GM23338 (cell line): ENCODE results near the gene EXOC2. TPM values are rescaled to one million over a fixed set of nuclear protein-coding genes. Genes with fewer than 3 reads are reported as not detected.

Experiments used
- ATAC-seq: fragments of 200-7000 bp; cut with Tn5 transposase; 3 replicates; pipeline ENCODE4 v1.9.1; 2020
- DNase-seq: peaks from one replicate; pipeline ENCODE4 v3.0.0-alpha.2; 2015; ENCODE audit warnings: low spot score
- H2AFZ ChIP-seq: fragments of 200-600 bp; sonication (generic); 2 replicates; pipeline ENCODE4 v1.8.0; 2016; ENCODE audit warnings: antibody characterized with exemption, mild to moderate bottlenecking, moderate library complexity
- H3F3A ChIP-seq: fragments of 200-600 bp; sonication (generic); replicated peaks from 2 replicates; pipeline ENCODE4 v1.8.0; 2017; ENCODE audit warnings: antibody characterized with exemption, mixed run types, low read depth
- H3K27ac ChIP-seq: fragments of 200-600 bp; sonication (generic); 2 replicates; pipeline ENCODE4 v1.6.1; 2016; ENCODE audit warnings: low read depth
- H3K27me3 ChIP-seq: fragments of 200-600 bp; sonication (generic); 2 replicates; pipeline ENCODE4 v1.8.0; 2016; ENCODE audit warnings: mild to moderate bottlenecking, mixed run types, moderate library complexity; ENCODE audit not compliant: insufficient read depth
- H3K36me3 ChIP-seq: fragments of 200-600 bp; sonication (generic); 2 replicates; pipeline ENCODE4 v1.8.0; 2016; ENCODE audit warnings: mild to moderate bottlenecking; ENCODE audit not compliant: insufficient read depth
- H3K4me1 ChIP-seq: fragments of 200-600 bp; sonication (generic); 2 replicates; pipeline ENCODE4 v1.8.0; 2016; ENCODE audit warnings: mild to moderate bottlenecking, moderate library complexity; ENCODE audit not compliant: insufficient read depth
- H3K4me2 ChIP-seq: fragments of 200-600 bp; sonication (generic); 2 replicates; pipeline ENCODE4 v1.7.1; 2017; ENCODE audit warnings: mixed run types
- H3K4me3 ChIP-seq: fragments of 200-600 bp; sonication (generic); 2 replicates; pipeline ENCODE4 v1.6.1; 2016; ENCODE audit warnings: mixed run types
- H3K79me2 ChIP-seq: fragments of 200-600 bp; sonication (generic); replicated peaks from 2 replicates; pipeline ENCODE4 v1.8.0; 2017; ENCODE audit warnings: mild to moderate bottlenecking; ENCODE audit not compliant: insufficient read depth
- H3K9me2 ChIP-seq: fragments of 200-600 bp; sonication (generic); 2 replicates; pipeline ENCODE4 v1.8.0; 2017; ENCODE audit not compliant: insufficient read depth
- H4K20me1 ChIP-seq: fragments of 200-600 bp; sonication (generic); replicated peaks from 2 replicates; pipeline ENCODE4 v1.8.0; 2017; ENCODE audit warnings: mild to moderate bottlenecking; ENCODE audit not compliant: insufficient read depth
- H3K27ac Mint-ChIP-seq: 2 replicates; pipeline ENCODE4 v1.8.0; 2020; ENCODE audit warnings: inconsistent platforms, mild to moderate bottlenecking, moderate library complexity, mixed read lengths
- H3K27me3 Mint-ChIP-seq: 3 replicates; pipeline ENCODE4 v1.8.0; 2022; ENCODE audit warnings: low read depth, mild to moderate bottlenecking, moderate library complexity, mixed read lengths, inconsistent platforms; ENCODE audit not compliant: insufficient read depth, poor library complexity
- H3K36me3 Mint-ChIP-seq: 3 replicates; pipeline ENCODE4 v1.8.0; 2021; ENCODE audit warnings: low read depth, mild to moderate bottlenecking, inconsistent platforms, moderate library complexity, mixed read lengths
- H3K4me1 Mint-ChIP-seq: 3 replicates; pipeline ENCODE4 v1.8.0; 2020; ENCODE audit warnings: mild to moderate bottlenecking, inconsistent platforms, mixed read lengths
- H3K4me3 Mint-ChIP-seq: 3 replicates; pipeline ENCODE4 v1.8.0; 2021; ENCODE audit warnings: moderate library complexity, mild to moderate bottlenecking, inconsistent platforms, mixed read lengths
- H3K9me3 Mint-ChIP-seq: 3 replicates; pipeline ENCODE4 v1.8.0; 2020; ENCODE audit warnings: moderate library complexity, mild to moderate bottlenecking, inconsistent platforms, mixed read lengths
- CREB1 ChIP-seq: fragments of 250-450 bp; sonication (Bioruptor Pico); IDR thresholded peaks from 2 replicates; pipeline ENCODE4 v1.5.0; 2020; ENCODE audit warnings: low read depth, mild to moderate bottlenecking, moderate library complexity
- CTCF ChIP-seq, 2 experiments: fragments of 200-600 bp in 1 of 2; sonication (generic) in 1 of 2; conservative IDR thresholded peaks; 2 replicates each; pipeline versions ENCODE4 v1.5.1 to v1.6.1; 2016 to 2017; ENCODE audit warnings: antibody characterized with exemption in 2 of 2, low read depth in 2 of 2, mild to moderate bottlenecking in 2 of 2, moderate library complexity in 1 of 2
- ETS1 ChIP-seq: IDR thresholded peaks from 2 replicates; pipeline ENCODE4 v1.6.1; 2016; ENCODE audit warnings: antibody characterized with exemption
- EZH2 ChIP-seq: fragments of 200-600 bp; sonication (generic); IDR thresholded peaks from one replicate; pipeline ENCODE4 v1.8.0; 2017; ENCODE audit warnings: antibody characterized with exemption, mild to moderate bottlenecking, low read depth; ENCODE audit not compliant: unreplicated experiment
- EZH2phosphoT487 ChIP-seq: fragments of 200-600 bp; sonication (generic); IDR thresholded peaks from one replicate; pipeline ENCODE4 v1.8.1; 2018; ENCODE audit warnings: antibody characterized with exemption; ENCODE audit not compliant: unreplicated experiment
- JUNB ChIP-seq: IDR thresholded peaks from one replicate; pipeline ENCODE4 v1.6.1; 2016; ENCODE audit warnings: antibody characterized with exemption; ENCODE audit not compliant: unreplicated experiment
- NANOG ChIP-seq: IDR thresholded peaks from 2 replicates; pipeline ENCODE4 v1.6.1; 2016; ENCODE audit warnings: antibody characterized with exemption, borderline replicate concordance
- POLR2AphosphoS5 ChIP-seq: IDR thresholded peaks from 2 replicates; pipeline ENCODE4 v1.6.1; 2016; ENCODE audit warnings: antibody characterized with exemption, low read depth
- REST ChIP-seq: IDR thresholded peaks from one replicate; pipeline ENCODE4 v1.6.1; 2018; ENCODE audit warnings: antibody characterized with exemption; ENCODE audit not compliant: unreplicated experiment
- STAT1 ChIP-seq: IDR thresholded peaks from one replicate; pipeline ENCODE4 v1.6.1; 2016; ENCODE audit warnings: antibody characterized with exemption; ENCODE audit not compliant: unreplicated experiment
- ZNF114 ChIP-seq: fragments of 250-450 bp; sonication (Bioruptor Pico); IDR thresholded peaks from 2 replicates; pipeline ENCODE4 v1.5.0; 2020; ENCODE audit warnings: mild to moderate bottlenecking, moderate library complexity
- ZNF331 ChIP-seq: fragments of 250-450 bp; sonication (Bioruptor Pico); IDR thresholded peaks from 2 replicates; pipeline ENCODE4 v1.5.0; 2020; ENCODE audit warnings: low read depth, mild to moderate bottlenecking, moderate library complexity
- ZNF462 ChIP-seq: fragments of 250-450 bp; sonication (Bioruptor Pico); IDR thresholded peaks from 2 replicates; pipeline ENCODE4 v1.5.0; 2020; ENCODE audit warnings: mild to moderate bottlenecking, moderate library complexity
- polyA plus RNA-seq: library from polyadenylated mRNA; unstranded; fragments of >200 nt; fragmentation: Nextera tagmentation; extraction: Ambion mirVana; gene quantifications from 2 replicates; pipeline ENCODE4 v1.2.1, GENCODE V29; 2016
- total RNA-seq: library from RNA; depleted of rRNA; stranded (reverse); fragments of >200 nt; shearing (Covaris generic); gene quantifications from 2 replicates; pipeline ENCODE4 v1.2.3, GENCODE V29; 2014

Gene EXOC2
- total and polyA plus RNA-seq, 2 experiments from 2014 or later = 28.7 to 93.6 TPM

- DNase-seq (no peak), ATAC-seq (no peak)
- Histone ChIP-seq H3K4me1 (peaks cover 73% of the 10 kb centered on the region), H3K4me3 (no peak overlapping the region), H4K20me1 (no peaks in the 10 kb centered on the region), H2AFZ (no peak overlapping the region), H3K4me2 (peak overlapping the region; percentile 21; the same call in 1 of the 2 replicates), H3K79me2 (no peaks in the 10 kb centered on the region), H3K27ac (peak overlapping the region; percentile 56; the same call in 1 of the 2 replicates), H3K9me2 (no peaks in the 10 kb centered on the region), H3F3A (no peaks in the 10 kb centered on the region), H3K27me3 (no peaks in the 10 kb centered on the region), H3K36me3 (no peaks in the 10 kb centered on the region)
- Mint-ChIP-seq H3K4me3 (no peak overlapping the region), H3K27me3 (peaks cover 9% of the 10 kb centered on the region), H3K27ac (peak overlapping the region; percentile 17; the same call in 1 of the 2 replicates), H3K36me3 (no peaks in the 10 kb centered on the region), H3K9me3 (no peaks in the 10 kb centered on the region; the same call in 2 of the 3 replicates), H3K4me1 (peaks cover 61% of the 10 kb centered on the region)
- TF ChIP-seq ETS1 (no peak), STAT1 (no peak), ZNF114 (CRISPR knock-in tag) (no peak), ZNF331 (CRISPR knock-in tag) (no peak), NANOG (no peak), EZH2 (no peak), CREB1 (CRISPR knock-in tag) (no peak), CTCF (conservative IDR thresholded peaks at IDR 0.05; ENCODE audit: low read depth in 2 of 2) (no peak), REST (no peak), ZNF462 (CRISPR knock-in tag) (no peak), JUNB (no peak), EZH2phosphoT487 (no peak), POLR2AphosphoS5 (no peak)
Measured at GRCh38 chr6:708237-708598, 15.3 kb upstream of the EXOC2 start.
